Measurements from ENCODE around the gene CELF4.

CELF4 gene

GRCh38 chr18:37254236-37254754 is 311.3 kb downstream of the CELF4 start:
- peak overlapping the region; percentile 65 for H3K4me3 ChIP-seq
- TF ChIP-seq CTCF (IDR thresholded peaks at IDR 0.05), result no peak
- no peak for DNase-seq (ENCODE audit: low spot score)
- no peak overlapping the region for H3K27ac ChIP-seq

GRCh38 chr18:37253394-37254235 is 312.0 kb downstream of the CELF4 start:
- TF ChIP-seq CTCF (IDR thresholded peaks at IDR 0.05), result no peak
- peak overlapping the region; percentile 65 for H3K4me3 ChIP-seq
- no peak overlapping the region for H3K27ac ChIP-seq
- no peak for DNase-seq (ENCODE audit: low spot score)

- Histone ChIP-seq H3K4me3 (peak overlapping the region; percentile 65), H3K27ac (no peak overlapping the region)
- TF ChIP-seq CTCF (IDR thresholded peaks at IDR 0.05), result no peak
- DNase-seq (ENCODE audit: low spot score), result no peak
Observed at GRCh38 chr18:37252854-37253393, 312.7 kb downstream of the CELF4 start.

GRCh38 chr18:37252342-37252741 is 313.3 kb downstream of the CELF4 start:
- TF ChIP-seq CTCF (IDR thresholded peaks at IDR 0.05), result no peak
- no peak for DNase-seq (ENCODE audit: low spot score)
- no peak overlapping the region for H3K4me3 ChIP-seq

GRCh38 chr18:37251679-37252078 is 313.9 kb downstream of the CELF4 start:
- Histone ChIP-seq H3K27ac (no peak overlapping the region), H3K4me3 (no peak overlapping the region)
- no peak for TF ChIP-seq CTCF (IDR thresholded peaks at IDR 0.05)
- DNase-seq (ENCODE audit: low spot score), result no peak

More at GRCh38 chr18:37252342-37252741, 313.3 kb downstream of the CELF4 start:
- H3K27ac ChIP-seq, result no peak overlapping the region

GRCh38 chr18:37249895-37250618 is 315.5 kb downstream of the CELF4 start:
- no peak overlapping the region for H3K4me3 ChIP-seq
- DNase-seq (ENCODE audit: low spot score), result no peak
- H3K27ac ChIP-seq, result no peak overlapping the region
- TF ChIP-seq CTCF (IDR thresholded peaks at IDR 0.05), result no peak

All from coronary artery (tissue), 2 donors.